ENCODE measurements around the gene STAT3.
"Not testable (repeated sequence)": the region's sequence is repeated elsewhere in the genome, so short reads cannot be mapped to it uniquely, and the experiment has no call there.

The STAT3 gene

DNA sequence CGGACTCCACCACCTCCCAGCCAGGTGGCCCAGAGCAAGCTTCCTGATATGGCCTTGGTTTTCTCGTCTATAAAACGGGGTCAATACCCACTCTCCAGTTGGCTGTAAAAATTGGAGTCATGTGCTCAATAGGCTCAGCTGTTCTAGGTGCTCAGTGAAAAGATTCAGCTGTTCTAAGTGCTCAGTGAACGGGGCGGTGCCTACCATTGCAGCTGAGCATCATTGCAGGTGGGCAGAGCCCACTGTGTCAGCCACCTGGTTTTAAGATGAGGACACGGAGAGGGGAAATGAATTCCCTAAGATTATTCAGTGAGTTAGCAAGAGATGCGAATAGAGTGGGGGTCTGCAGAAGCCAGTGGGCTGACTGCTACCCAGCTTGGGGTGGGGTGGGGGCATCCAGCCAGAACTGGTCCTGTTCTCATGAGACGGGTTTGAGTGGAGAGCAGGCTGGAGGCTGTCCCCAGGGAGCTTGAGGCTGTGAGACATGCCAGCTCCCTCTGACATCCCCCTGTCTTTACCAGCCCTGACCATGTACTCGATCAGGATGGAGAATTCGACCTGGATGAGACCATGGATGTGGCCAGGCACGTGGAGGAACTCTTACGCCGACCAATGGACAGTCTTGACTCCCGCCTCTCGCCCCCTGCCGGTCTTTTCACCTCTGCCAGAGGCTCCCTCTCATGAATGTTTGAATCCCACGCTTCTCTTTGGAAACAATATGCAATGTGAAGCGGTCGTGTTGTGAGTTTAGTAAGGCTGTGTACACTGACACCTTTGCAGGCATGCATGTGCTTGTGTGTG is 78.1 kb downstream of the STAT3 start:
- no peak for DNase-seq (ENCODE audit: low read depth)
- H3K4me3 ChIP-seq (ENCODE audit: low read depth, low read length), result no peak overlapping the region
- in situ Hi-C loops (cut with HindIII; ENCODE audit: low sequenced_read_pairs), result loop anchor here (10.0 kb wide), 1 partner anchor 205 kb away; no protein-coding TSS in a partner anchor
- TF ChIP-seq, protein P1, sequence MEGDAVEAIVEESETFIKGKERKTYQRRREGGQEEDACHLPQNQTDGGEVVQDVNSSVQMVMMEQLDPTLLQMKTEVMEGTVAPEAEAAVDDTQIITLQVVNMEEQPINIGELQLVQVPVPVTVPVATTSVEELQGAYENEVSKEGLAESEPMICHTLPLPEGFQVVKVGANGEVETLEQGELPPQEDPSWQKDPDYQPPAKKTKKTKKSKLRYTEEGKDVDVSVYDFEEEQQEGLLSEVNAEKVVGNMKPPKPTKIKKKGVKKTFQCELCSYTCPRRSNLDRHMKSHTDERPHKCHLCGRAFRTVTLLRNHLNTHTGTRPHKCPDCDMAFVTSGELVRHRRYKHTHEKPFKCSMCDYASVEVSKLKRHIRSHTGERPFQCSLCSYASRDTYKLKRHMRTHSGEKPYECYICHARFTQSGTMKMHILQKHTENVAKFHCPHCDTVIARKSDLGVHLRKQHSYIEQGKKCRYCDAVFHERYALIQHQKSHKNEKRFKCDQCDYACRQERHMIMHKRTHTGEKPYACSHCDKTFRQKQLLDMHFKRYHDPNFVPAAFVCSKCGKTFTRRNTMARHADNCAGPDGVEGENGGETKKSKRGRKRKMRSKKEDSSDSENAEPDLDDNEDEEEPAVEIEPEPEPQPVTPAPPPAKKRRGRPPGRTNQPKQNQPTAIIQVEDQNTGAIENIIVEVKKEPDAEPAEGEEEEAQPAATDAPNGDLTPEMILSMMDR (IDR thresholded peaks at IDR 0.05; ENCODE audit: low read depth, low read length, missing control alignments), result peak; percentile 33

GRCh38 chr17:42309142-42309541 is 79.1 kb downstream of the STAT3 start:
- in situ Hi-C loops (cut with HindIII; ENCODE audit: low sequenced_read_pairs), result no loop called here
- H3K4me3 ChIP-seq (ENCODE audit: low read depth, low read length), result no peak overlapping the region
- DNase-seq (ENCODE audit: low read depth), result no peak
- TF ChIP-seq, protein P1 (IDR thresholded peaks at IDR 0.05; ENCODE audit: low read depth, low read length, missing control alignments), result no peak

DNA sequence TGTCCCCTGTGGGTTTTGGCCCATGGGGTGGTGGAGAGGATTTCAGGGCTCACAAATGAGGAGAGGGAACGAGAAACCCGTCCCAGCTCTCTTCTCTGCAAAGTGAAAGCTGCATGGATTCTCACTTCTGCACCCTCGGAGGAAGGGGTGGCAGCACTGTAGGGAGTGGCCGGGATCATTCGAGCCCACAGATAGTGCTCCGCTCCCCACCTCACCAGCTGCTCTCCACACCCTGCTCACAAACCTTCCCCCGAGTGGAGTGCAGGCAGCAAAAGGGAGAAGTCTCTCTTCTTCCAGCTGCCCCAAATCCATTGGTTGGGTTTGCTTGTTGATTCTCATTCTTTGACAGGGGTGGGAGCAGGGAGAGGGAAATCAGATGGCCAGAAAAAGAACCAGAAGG is 79.8 kb downstream of the STAT3 start:
- TF ChIP-seq, protein P1 (IDR thresholded peaks at IDR 0.05; ENCODE audit: low read depth, low read length, missing control alignments), result no peak
- in situ Hi-C loops (cut with HindIII; ENCODE audit: low sequenced_read_pairs), result no loop called here
- no peak overlapping the region for H3K4me3 ChIP-seq (ENCODE audit: low read depth, low read length)
- DNase-seq (ENCODE audit: low read depth), result no peak

GRCh38 chr17:42307362-42307927 is 80.8 kb downstream of the STAT3 start:
- H3K4me3 ChIP-seq (ENCODE audit: low read depth, low read length), result no peak overlapping the region
- TF ChIP-seq, protein P1 (IDR thresholded peaks at IDR 0.05; ENCODE audit: low read depth, low read length, missing control alignments), result no peak
- no peak for DNase-seq (ENCODE audit: low read depth)
- in situ Hi-C loops (cut with HindIII; ENCODE audit: low sequenced_read_pairs), result no loop called here

DNA sequence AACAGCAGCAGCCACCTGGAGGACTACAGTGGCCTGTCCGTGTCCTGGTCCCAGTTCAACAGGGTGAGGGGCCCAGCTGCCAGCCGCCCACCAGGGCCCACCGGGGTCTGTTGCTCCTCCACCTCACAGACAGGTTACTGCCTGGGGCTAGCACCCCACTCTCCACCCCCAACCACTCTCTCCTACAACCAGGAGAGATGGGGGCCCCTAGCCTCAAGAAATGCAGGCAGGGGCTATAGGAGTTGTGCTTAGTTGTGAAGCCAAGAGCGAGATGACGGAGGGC is 81.9 kb downstream of the STAT3 start:
- in situ Hi-C loops (cut with HindIII; ENCODE audit: low sequenced_read_pairs), result no loop called here
- no peak for DNase-seq (ENCODE audit: low read depth)
- H3K4me3 ChIP-seq (ENCODE audit: low read depth, low read length), result no peak overlapping the region

GRCh38 chr17:42305543-42306384 is 82.5 kb downstream of the STAT3 start:
- in situ Hi-C loops (cut with HindIII; ENCODE audit: low sequenced_read_pairs), result no loop called here
- DNase-seq (ENCODE audit: low read depth), result no peak

More for the DNA sequence above, 81.9 kb downstream of the STAT3 start:
- TF ChIP-seq, protein P1 (IDR thresholded peaks at IDR 0.05; ENCODE audit: low read depth, low read length, missing control alignments), result no peak

DNA sequence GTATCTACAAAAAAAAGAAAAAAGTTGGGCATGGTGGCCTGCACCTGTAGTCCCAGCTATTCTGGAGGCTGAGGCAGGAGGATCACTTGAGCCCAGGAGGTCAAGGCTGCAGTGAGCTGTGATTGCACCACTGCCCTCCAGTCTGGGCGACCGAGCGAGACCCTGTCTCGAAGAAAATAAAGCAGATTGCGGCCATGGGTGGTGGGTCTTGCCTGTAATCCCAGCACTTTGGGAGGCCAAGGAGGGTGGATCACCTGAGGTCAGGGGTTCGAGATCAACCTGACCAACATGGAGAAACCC is 83.3 kb downstream of the STAT3 start:
- H3K4me3 ChIP-seq (ENCODE audit: low read depth, low read length); DNase-seq (ENCODE audit: low read depth); in situ Hi-C loops (cut with HindIII; ENCODE audit: low sequenced_read_pairs): not testable (repeated sequence)

More at GRCh38 chr17:42305543-42306384, 82.5 kb downstream of the STAT3 start:
- TF ChIP-seq, protein P1 (IDR thresholded peaks at IDR 0.05; ENCODE audit: low read depth, low read length, missing control alignments), result no peak
- H3K4me3 ChIP-seq (ENCODE audit: low read depth, low read length), result no peak overlapping the region

Measured in astrocyte of the cerebellum (primary cell).